Measurements from ENCODE around the gene ATAD5.

- TF ChIP-seq CTCF (IDR thresholded peaks at IDR 0.05) (no peak), EP300 (IDR thresholded peaks at IDR 0.05) (no peak), POLR2AphosphoS5 (IDR thresholded peaks at IDR 0.05) (no peak)
Measured at GRCh38 chr17:30939051-30939689, 107.4 kb downstream of the ATAD5 start.

Measured in stomach (tissue), 4 donors.